H9 (cell line): Measurements from ENCODE around the gene DLG5. TPM values are rescaled to one million over a fixed set of nuclear protein-coding genes. Genes with fewer than 3 reads are reported as not detected.

Experiments used
- DNase-seq: peaks from one replicate; pipeline ENCODE4 v3.0.0-alpha.2; 2017
- H2AFZ ChIP-seq: one replicate; pipeline ENCODE4 v1.6.1; 2013; ENCODE audit warnings: mild to moderate bottlenecking, low read length, control low read depth, moderate library complexity
- H2AK5ac ChIP-seq: 2 replicates; pipeline ENCODE4 v1.6.1; 2013; ENCODE audit warnings: low read length, control low read depth, mixed read lengths; ENCODE audit not compliant: insufficient read length
- H2BK120ac ChIP-seq: one replicate; pipeline ENCODE4 v1.6.1; 2013; ENCODE audit warnings: low read depth, mild to moderate bottlenecking, low read length, control low read depth, inconsistent platforms; ENCODE audit not compliant: poor library complexity, severe bottlenecking
- H2BK12ac ChIP-seq: 2 replicates; pipeline ENCODE4 v1.6.1; 2013; ENCODE audit warnings: low read length, control low read depth, mixed read lengths, low read depth; ENCODE audit not compliant: insufficient read length
- H2BK15ac ChIP-seq: 2 replicates; pipeline ENCODE4 v1.6.1; 2013; ENCODE audit warnings: low read depth, low read length, control low read depth
- H2BK20ac ChIP-seq: one replicate; pipeline ENCODE4 v1.6.1; 2013; ENCODE audit warnings: low read depth, mild to moderate bottlenecking, low read length, control low read depth, inconsistent platforms; ENCODE audit not compliant: poor library complexity, severe bottlenecking
- H2BK5ac ChIP-seq: 2 replicates; pipeline ENCODE4 v1.6.1; 2013; ENCODE audit warnings: low read length, control low read depth, mixed read lengths; ENCODE audit not compliant: insufficient read length
- H3K14ac ChIP-seq: 2 replicates; pipeline ENCODE4 v1.6.1; 2013; ENCODE audit warnings: low read length, control low read depth; ENCODE audit not compliant: insufficient read depth
- H3K18ac ChIP-seq: 2 replicates; pipeline ENCODE4 v1.6.1; 2013; ENCODE audit warnings: low read depth, mild to moderate bottlenecking, mixed read lengths, low read length, control low read depth; ENCODE audit not compliant: insufficient read length
- H3K23ac ChIP-seq: 2 replicates; pipeline ENCODE4 v1.6.1; 2013; ENCODE audit warnings: low read length, control low read depth, mixed read lengths, low read depth; ENCODE audit not compliant: insufficient read length
- H3K23me2 ChIP-seq: 2 replicates; pipeline ENCODE4 v1.6.1; 2013; ENCODE audit warnings: low read depth, mild to moderate bottlenecking, mixed read lengths, low read length, control low read depth; ENCODE audit not compliant: insufficient read length, poor library complexity, severe bottlenecking
- H3K27ac ChIP-seq: 2 replicates; pipeline ENCODE4 v1.5.1; 2013; ENCODE audit warnings: low read length, control low read depth, mixed read lengths, low read depth; ENCODE audit not compliant: insufficient read length
- H3K27me3 ChIP-seq: 2 replicates; pipeline ENCODE4 v1.6.1; 2013; ENCODE audit warnings: low read length, control low read depth, inconsistent platforms; ENCODE audit not compliant: insufficient read depth
- H3K4ac ChIP-seq: 2 replicates; pipeline ENCODE4 v1.6.1; 2013; ENCODE audit warnings: low read depth, mild to moderate bottlenecking, control low read depth, inconsistent platforms, low read length, moderate library complexity
- H3K4me1 ChIP-seq: 2 replicates; pipeline ENCODE4 v1.6.1; 2013; ENCODE audit warnings: low read length, control low read depth, inconsistent platforms; ENCODE audit not compliant: insufficient read depth
- H3K4me2 ChIP-seq: 2 replicates; pipeline ENCODE4 v1.6.1; 2013; ENCODE audit warnings: low read length, control low read depth, mixed read lengths; ENCODE audit not compliant: insufficient read length, insufficient read depth
- H3K56ac ChIP-seq: 2 replicates; pipeline ENCODE4 v1.6.1; 2013; ENCODE audit warnings: low read depth, mild to moderate bottlenecking, mixed read lengths, low read length, control low read depth; ENCODE audit not compliant: insufficient read length
- H3K79me1 ChIP-seq: 2 replicates; pipeline ENCODE4 v1.6.1; 2013; ENCODE audit warnings: low read depth, mild to moderate bottlenecking, moderate library complexity, low read length, control low read depth, inconsistent platforms; ENCODE audit not compliant: insufficient read depth, poor library complexity, severe bottlenecking
- H3K79me2 ChIP-seq: 2 replicates; pipeline ENCODE4 v1.6.1; 2013; ENCODE audit warnings: low read length, control low read depth, inconsistent platforms; ENCODE audit not compliant: insufficient read depth
- H3K9ac ChIP-seq: 2 replicates; pipeline ENCODE4 v1.6.1; 2013; ENCODE audit warnings: low read length, control low read depth, mixed read lengths; ENCODE audit not compliant: insufficient read length; ENCODE audit errors: extremely low read depth
- H3K9me3 ChIP-seq: one replicate; pipeline ENCODE4 v1.6.1; 2013; ENCODE audit warnings: low read depth, low read length, inconsistent platforms; ENCODE audit not compliant: control insufficient read depth
- H3T11ph ChIP-seq: one replicate; pipeline ENCODE4 v1.6.1; 2013; ENCODE audit warnings: mild to moderate bottlenecking, low read length, control low read depth, inconsistent platforms
- H4K20me1 ChIP-seq: one replicate; pipeline ENCODE4 v1.6.1; 2013; ENCODE audit not compliant: control insufficient read depth, insufficient read length, insufficient read depth
- H4K5ac ChIP-seq: 2 replicates; pipeline ENCODE4 v1.6.1; 2013; ENCODE audit warnings: low read depth, mild to moderate bottlenecking, mixed read lengths, low read length, control low read depth; ENCODE audit not compliant: insufficient read length
- H4K8ac ChIP-seq: replicated peaks from 2 replicates; pipeline ENCODE4 v1.6.1; 2013; ENCODE audit warnings: low read length, control low read depth, mixed read lengths, low read depth; ENCODE audit not compliant: insufficient read length
- H4K91ac ChIP-seq: 2 replicates; pipeline ENCODE4 v1.6.1; 2013; ENCODE audit warnings: low read depth, mild to moderate bottlenecking, moderate library complexity, mixed read lengths, low read length, control low read depth; ENCODE audit not compliant: insufficient read length
- H3K27ac Mint-ChIP-seq, 3 experiments: 2 replicates in 2 of 3; 3 replicates in 1 of 3; pipeline ENCODE4 v1.8.0; 2020 to 2021; ENCODE audit warnings: mixed read lengths in 3 of 3, mild to moderate bottlenecking in 1 of 3, moderate library complexity in 1 of 3
- H3K27me3 Mint-ChIP-seq: 2 replicates; pipeline ENCODE4 v1.8.0; 2021; ENCODE audit warnings: low read depth, mild to moderate bottlenecking, moderate library complexity, mixed read lengths
- H3K36me3 Mint-ChIP-seq, 3 experiments: 2 replicates in 2 of 3; 3 replicates in 1 of 3; pipeline ENCODE4 v1.8.0; 2020 to 2021; ENCODE audit warnings: low read depth in 3 of 3, mixed read lengths in 3 of 3; ENCODE audit not compliant: insufficient read depth in 1 of 3
- H3K4me1 Mint-ChIP-seq, 2 experiments: 2 replicates each; pipeline ENCODE4 v1.8.0; 2020; ENCODE audit warnings: mixed read lengths in 2 of 2
- H3K4me3 Mint-ChIP-seq, 2 experiments: 2 replicates in 1 of 2; 3 replicates in 1 of 2; pipeline ENCODE4 v1.8.0; 2020 to 2021; ENCODE audit warnings: mild to moderate bottlenecking in 2 of 2, mixed read lengths in 2 of 2, moderate library complexity in 1 of 2
- H3K9me3 Mint-ChIP-seq, 2 experiments: 2 replicates in 1 of 2; 3 replicates in 1 of 2; pipeline ENCODE4 v1.8.0; 2020; ENCODE audit warnings: mild to moderate bottlenecking in 2 of 2, mixed read lengths in 2 of 2, moderate library complexity in 1 of 2
- CTCF ChIP-seq: fragments of 200-600 bp; sonication (generic); conservative IDR thresholded peaks from 3 replicates; pipeline ENCODE4 v1.8.0; 2021; ENCODE audit warnings: antibody characterized with exemption, mild to moderate bottlenecking
- WGBS: extraction: QIAGEN DNeasy Blood & Tissue Kit; methylation state at CpG from one replicate; pipeline ENCODE4 v1.1.7; 2013; ENCODE audit warnings: missing lambda C conversion rate, low lambda C conversion rate, mixed read lengths; ENCODE audit not compliant: insufficient read length; ENCODE audit errors: extremely low coverage; 5-methylcytosine and 5-hydroxymethylcytosine counted together
- total RNA-seq: library from RNA; stranded (reverse); gene quantifications from 2 replicates; pipeline ENCODE4 v1.2.1, GENCODE V29; 2021

DLG5 gene
- total RNA-seq, 1 experiment from 2014 or later: 67.4 TPM

- Histone ChIP-seq H3K56ac (no peak overlapping the region), H3K27ac (no peak overlapping the region), H3K14ac (no peak overlapping the region), H3K79me1 (no peaks in the 10 kb centered on the region), H4K5ac (no peak overlapping the region), H3K4me1 (peaks cover 20% of the 10 kb centered on the region; the same call in 1 of the 2 replicates), H3K4me2 (no peak overlapping the region), H3K79me2 (peaks cover 3% of the 10 kb centered on the region; the same call in 1 of the 2 replicates), H2BK20ac (no peak overlapping the region), H3T11ph (no peak overlapping the region), H2BK120ac (no peak overlapping the region), H2BK12ac (no peak overlapping the region), H2AFZ (no peak overlapping the region), H3K18ac (no peak overlapping the region), H2AK5ac (no peak overlapping the region), H2BK5ac (no peak overlapping the region), H4K91ac (no peak overlapping the region), H3K27me3 (no peaks in the 10 kb centered on the region), H3K4ac (no peak overlapping the region), H4K20me1 (no peaks in the 10 kb centered on the region), H3K9ac (no peak overlapping the region), H4K8ac (no peak overlapping the region), H3K23ac (no peak overlapping the region), H3K9me3 (no peaks in the 10 kb centered on the region), H2BK15ac (no peak overlapping the region), H3K23me2 (no peaks in the 10 kb centered on the region)
- WGBS: no CpG with 5 or more reads among the region's 4 CpGs
- TF ChIP-seq CTCF: no peak
- Mint-ChIP-seq H3K9me3 (no peaks in the 10 kb centered on the region), H3K4me3 (peak overlapping the region in 1 of 2 experiments; percentile 6; a peak in 1 of 5 replicates), H3K4me1 (peaks cover 68 to 77% of the 10 kb centered on the region in 2 experiments), H3K27me3 (no peaks in the 10 kb centered on the region), H3K36me3 (peaks cover 5 to 23% (median 7%) of the 10 kb centered on the region in 3 experiments; a peak in 6 of 7 replicates), H3K27ac (peak overlapping the region; percentile 49 to 93 (median 92))
- no peak for DNase-seq
Measured at GRCh38 chr10:77879065-77879464, 47.5 kb downstream of the DLG5 start.
